Right cardiac atrium (tissue), 5 donors: ENCODE data around the gene PHF21B. TPM values are rescaled to one million over a fixed set of nuclear protein-coding genes. Genes with fewer than 3 reads are reported as not detected.
"Not testable (repeated sequence)": the region's sequence is repeated elsewhere in the genome, so short reads cannot be mapped to it uniquely, and the experiment has no call there.

Experiments used
- ATAC-seq, 2 donors: fragments of 200-7000 bp; cut with Tn5 transposase; one replicate each; pipeline versions ENCODE4 v1.8.0 to v1.9.1; 2020; ENCODE audit warnings: moderate library complexity in 2 of 2, mild to moderate bottlenecking in 1 of 2
- DNase-seq, 3 donors: peaks; one replicate each; pipeline ENCODE4 v3.0.0-alpha.2; 2020
- H3K27ac ChIP-seq: one replicate; pipeline ENCODE4 v1.5.1; 2013; ENCODE audit warnings: mild to moderate bottlenecking, low read length, control low read depth, moderate library complexity
- H3K27me3 ChIP-seq: one replicate; pipeline ENCODE4 v1.6.1; 2013; ENCODE audit not compliant: control insufficient read depth, insufficient read depth
- H3K4me1 ChIP-seq: one replicate; pipeline ENCODE4 v1.6.1; 2013; ENCODE audit warnings: low read length; ENCODE audit not compliant: control insufficient read depth, insufficient read depth
- H3K4me3 ChIP-seq: one replicate; pipeline ENCODE4 v1.5.1; 2013; ENCODE audit warnings: low read length, control low read depth
- H3K9me3 ChIP-seq: one replicate; pipeline ENCODE4 v1.6.1; 2013; ENCODE audit warnings: low read length; ENCODE audit not compliant: control insufficient read depth
- WGBS: extraction: QIAGEN DNeasy Blood & Tissue Kit; methylation state at CpG from one replicate; pipeline ENCODE4 v1.1.7; 2013; 5-methylcytosine and 5-hydroxymethylcytosine counted together
- intact Hi-C, 4 donors: fragments of 100-400 bp; cut with DNase I; formaldehyde crosslinking; loops; one replicate each; pipeline versions ENCODE4 v1.11.0 to v1.14.0; 2022 to 2023
- polyA plus RNA-seq: library from polyadenylated mRNA; stranded (reverse); fragments of 200-250 nt; gene quantifications from one replicate; pipeline ENCODE4 v1.2.3, GENCODE V29; 2013
- total RNA-seq, 4 donors: library from RNA; stranded (reverse); fragmentation: NEBNext Ultra II Directional; extraction: Animal tissue kit (Norgen Biotek cat#: 25700); gene quantifications; one replicate each; pipeline ENCODE4 v1.2.1, GENCODE V29; 2021
- donor health status: healthy with polysubstance abuse.
- donor health status: DM: no; HTN: yes; CAD: no.
- donor health status: DM: no; HTN: no; CAD: no.
- donor health status: DM: no; HTN: yes; CAD: no; lungs with severe emphysema.
- donor health status: DM: yes; HTN: yes; CAD: no.

Gene PHF21B
- total and polyA plus RNA-seq, 5 donors: 0.50 to 1.9 (median 1.3) TPM

GRCh38 chr22:44972363-44973083, 37.3 kb downstream of the PHF21B start:
- DNase-seq (peak in 1 of 3 donors; percentile 25), ATAC-seq (peak; percentile 36 to 48)
- H3K9me3 ChIP-seq: no peaks in the 10 kb centered on the region
- no peaks in the 10 kb centered on the region for H3K27me3 ChIP-seq
- no peaks in the 10 kb centered on the region for H3K4me1 ChIP-seq
- H3K27ac ChIP-seq: no peak overlapping the region
- intact Hi-C loops: loop anchor here in 1 of 4 donors (10.0 kb wide), 1 partner anchor 122 kb away; no protein-coding TSS in a partner anchor
- H3K4me3 ChIP-seq: no peak overlapping the region
- 66% methylated on average over 23 of the region's 23 CpGs for WGBS

- H3K4me3 ChIP-seq: no peak overlapping the region
- WGBS: 74% methylated on average over 11 of the region's 11 CpGs
- H3K27ac ChIP-seq: no peak overlapping the region
- ATAC-seq (no peak), DNase-seq (peak in 1 of 3 donors; percentile 2)
- no peaks in the 10 kb centered on the region for H3K27me3 ChIP-seq
- no peaks in the 10 kb centered on the region for H3K9me3 ChIP-seq
- intact Hi-C loops: loop anchor here in 1 of 4 donors (10.0 kb wide), 1 partner anchor 123 kb away; no protein-coding TSS in a partner anchor
- no peaks in the 10 kb centered on the region for H3K4me1 ChIP-seq
Observed at GRCh38 chr22:44971651-44972362, 38.0 kb downstream of the PHF21B start.

- 85% methylated on average over 6 of the region's 6 CpGs for WGBS
- no peaks in the 10 kb centered on the region for H3K27me3 ChIP-seq
- H3K4me3 ChIP-seq: no peak overlapping the region
- no peak overlapping the region for H3K27ac ChIP-seq
- intact Hi-C loops: loop anchor here in 1 of 4 donors (10.0 kb wide), 1 partner anchor 125 kb away; no protein-coding TSS in a partner anchor
- ATAC-seq (no peak), DNase-seq (peak in 1 of 3 donors; percentile 5)
- H3K4me1 ChIP-seq: no peaks in the 10 kb centered on the region
- no peaks in the 10 kb centered on the region for H3K9me3 ChIP-seq
Observed at GRCh38 chr22:44970291-44970690, 39.5 kb downstream of the PHF21B start.

- intact Hi-C loops: loop anchor here in 1 of 4 donors (10.0 kb wide), 1 partner anchor 125 kb away; no protein-coding TSS in a partner anchor
- no peak for ATAC-seq
Observed at GRCh38 chr22:44969817-44970216, 40.0 kb downstream of the PHF21B start.

GRCh38 chr22:44968736-44969135, 41.1 kb downstream of the PHF21B start:
- H3K27ac ChIP-seq: no peak overlapping the region
- ATAC-seq: no peak
- H3K4me1 ChIP-seq: no peaks in the 10 kb centered on the region
- DNase-seq: peak in 1 of 3 donors; percentile 6
- WGBS: 81% methylated on average over 7 of the region's 7 CpGs
- no peaks in the 10 kb centered on the region for H3K9me3 ChIP-seq
- no peak overlapping the region for H3K4me3 ChIP-seq
- intact Hi-C loops: no loop called here
- no peaks in the 10 kb centered on the region for H3K27me3 ChIP-seq

More at GRCh38 chr22:44969817-44970216, 40.0 kb downstream of the PHF21B start:
- no peak overlapping the region for H3K4me3 ChIP-seq
- H3K27ac ChIP-seq: no peak overlapping the region
- WGBS: 93% methylated on average over 9 of the region's 9 CpGs
- H3K4me1 ChIP-seq: no peaks in the 10 kb centered on the region
- DNase-seq: peak in 1 of 3 donors; percentile 5
- H3K27me3 ChIP-seq: no peaks in the 10 kb centered on the region
- H3K9me3 ChIP-seq: no peaks in the 10 kb centered on the region

- H3K27me3 ChIP-seq: no peaks in the 10 kb centered on the region
- no peak overlapping the region for H3K4me3 ChIP-seq
- intact Hi-C loops: no loop called here
- H3K9me3 ChIP-seq: no peaks in the 10 kb centered on the region
- no peak for ATAC-seq
- H3K4me1 ChIP-seq: no peaks in the 10 kb centered on the region
- no peak for DNase-seq
- no peak overlapping the region for H3K27ac ChIP-seq
- 81% methylated on average over 6 of the region's 6 CpGs for WGBS
Observed at GRCh38 chr22:44965171-44965570, 44.6 kb downstream of the PHF21B start.

- Histone ChIP-seq H3K4me1 (no peaks in the 10 kb centered on the region), H3K27ac (no peak overlapping the region), H3K4me3 (no peak overlapping the region), H3K27me3 (no peaks in the 10 kb centered on the region), H3K9me3 (no peaks in the 10 kb centered on the region)
- WGBS: 85% methylated on average over 6 of the region's 6 CpGs
- ATAC-seq (no peak), DNase-seq (no peak)
- intact Hi-C loops: no loop called here
Observed at GRCh38 chr22:44964722-44965078, 45.1 kb downstream of the PHF21B start.

- intact Hi-C loops: no loop called here
- H3K27ac ChIP-seq: no peak overlapping the region
Observed at GRCh38 chr22:44963832-44964721, 45.7 kb downstream of the PHF21B start.

GRCh38 chr22:44962741-44963454, 46.9 kb downstream of the PHF21B start:
- WGBS: 87% methylated on average over 18 of the region's 18 CpGs

More at GRCh38 chr22:44963832-44964721, 45.7 kb downstream of the PHF21B start:
- H3K4me1 ChIP-seq: no peaks in the 10 kb centered on the region
- H3K9me3 ChIP-seq: no peaks in the 10 kb centered on the region
- H3K27me3 ChIP-seq: no peaks in the 10 kb centered on the region
- no peak overlapping the region for H3K4me3 ChIP-seq
- peak in 1 of 3 donors; percentile 54 for DNase-seq
- no peak for ATAC-seq
- WGBS: 68% methylated on average over 20 of the region's 20 CpGs

GRCh38 chr22:44961682-44962081, 48.1 kb downstream of the PHF21B start:
- intact Hi-C loops, H3K9me3 ChIP-seq, H3K4me3 ChIP-seq, H3K27ac ChIP-seq, DNase-seq, H3K27me3 ChIP-seq, H3K4me1 ChIP-seq, ATAC-seq: not testable (repeated sequence)
- 95% methylated on average over 7 of the region's 7 CpGs for WGBS

More at GRCh38 chr22:44962741-44963454, 46.9 kb downstream of the PHF21B start:
- intact Hi-C loops: no loop called here
- Histone ChIP-seq H3K27me3 (no peaks in the 10 kb centered on the region), H3K4me3 (no peak overlapping the region), H3K27ac (no peak overlapping the region), H3K9me3 (no peaks in the 10 kb centered on the region), H3K4me1 (no peaks in the 10 kb centered on the region)
- no peak for ATAC-seq
- DNase-seq: peak in 1 of 3 donors; percentile 15
